Measurements from ENCODE around the gene E2F3. TPM values are rescaled to one million over a fixed set of nuclear protein-coding genes. Genes with fewer than 3 reads are reported as not detected.
A peak's percentile ranks its signal among the peaks of the same experiment; 100 is the strongest.

The E2F3 gene
- total RNA-seq: 3.1 TPM

GRCh38 chr6:20401205-20402091, at the start of gene E2F3:
E2F3 (plus strand) TSS chr6:20401879; CDS start chr6:20402233, 354 bp downstream.
- no peaks in the 10 kb centered on the region for H3K36me3 ChIP-seq (ENCODE audit: control insufficient read depth in 3 of 3, insufficient read depth in 3 of 3, low read length in 3 of 3)
- H3K4me3 ChIP-seq (ENCODE audit: low read length in 3 of 3): peak within 1 kb of the TSS; percentile 76 to 98 (median 89)
- H3K9me3 ChIP-seq (ENCODE audit: control insufficient read depth in 3 of 3, low read length in 3 of 3): no peaks in the 10 kb centered on the region
- H3K9ac ChIP-seq (ENCODE audit: low read depth in 1 of 3, low read length in 3 of 3): peak within 1 kb of the TSS; percentile 69 to 92 (median 81)
- H3K27ac ChIP-seq (ENCODE audit: low read depth, low read length): peak within 1 kb of the TSS; percentile 91
- no peaks in the 10 kb centered on the region for H3K27me3 ChIP-seq (ENCODE audit: control insufficient read depth in 3 of 3, insufficient read depth in 3 of 3, low read length in 3 of 3)
- peaks cover 4 to 10% (median 9%) of the 10 kb centered on the region in 3 donors for H3K4me1 ChIP-seq (ENCODE audit: control insufficient read depth in 3 of 3, insufficient read depth in 3 of 3, low read length in 3 of 3)

GRCh38 chr6:20352346-20352745, 49.3 kb upstream of the E2F3 start:
- Histone ChIP-seq H3K4me3 (ENCODE audit: low read length in 3 of 3) (no peak overlapping the region), H3K27me3 (ENCODE audit: control insufficient read depth in 3 of 3, insufficient read depth in 3 of 3, low read length in 3 of 3) (no peaks in the 10 kb centered on the region)

GRCh38 chr6:20353134-20353533, 48.5 kb upstream of the E2F3 start:
- Histone ChIP-seq H3K27ac (ENCODE audit: low read depth, low read length) (no peak overlapping the region), H3K4me1 (ENCODE audit: control insufficient read depth in 3 of 3, insufficient read depth in 3 of 3, low read length in 3 of 3) (no peaks in the 10 kb centered on the region), H3K9me3 (ENCODE audit: control insufficient read depth in 3 of 3, low read length in 3 of 3) (peaks cover 3 to 6% (median 5%) of the 10 kb centered on the region in 3 donors), H3K36me3 (ENCODE audit: control insufficient read depth in 3 of 3, insufficient read depth in 3 of 3, low read length in 3 of 3) (no peaks in the 10 kb centered on the region), H3K9ac (ENCODE audit: low read depth in 1 of 3, low read length in 3 of 3) (no peak overlapping the region), H3K4me3 (ENCODE audit: low read length in 3 of 3) (no peak overlapping the region), H3K27me3 (ENCODE audit: control insufficient read depth in 3 of 3, insufficient read depth in 3 of 3, low read length in 3 of 3) (no peaks in the 10 kb centered on the region)

More at GRCh38 chr6:20352346-20352745, 49.3 kb upstream of the E2F3 start:
- Histone ChIP-seq H3K27ac (ENCODE audit: low read depth, low read length) (no peak overlapping the region), H3K36me3 (ENCODE audit: control insufficient read depth in 3 of 3, insufficient read depth in 3 of 3, low read length in 3 of 3) (no peaks in the 10 kb centered on the region), H3K4me1 (ENCODE audit: control insufficient read depth in 3 of 3, insufficient read depth in 3 of 3, low read length in 3 of 3) (no peaks in the 10 kb centered on the region), H3K9ac (ENCODE audit: low read depth in 1 of 3, low read length in 3 of 3) (no peak overlapping the region), H3K9me3 (ENCODE audit: control insufficient read depth in 3 of 3, low read length in 3 of 3) (peaks cover 3 to 6% (median 5%) of the 10 kb centered on the region in 3 donors)

DNA sequence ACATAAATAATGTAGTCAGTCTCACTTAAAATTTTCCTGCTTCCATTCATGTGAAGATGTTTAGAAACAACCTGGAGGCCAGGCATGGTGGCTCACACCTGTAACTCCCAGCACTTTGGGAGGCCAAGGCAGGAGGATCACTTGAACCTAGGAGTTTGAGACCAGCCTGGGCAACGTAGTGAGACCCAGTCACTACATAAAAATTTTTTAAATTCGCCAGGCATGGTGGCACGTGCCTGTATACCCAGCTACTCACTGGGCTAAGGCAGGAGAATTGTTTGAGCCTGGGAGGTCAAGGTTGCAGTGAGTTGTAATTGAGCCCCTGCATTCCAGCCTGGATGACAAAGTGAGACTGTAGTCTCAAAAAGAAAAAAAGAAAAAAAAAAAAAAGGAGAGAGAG, 47.3 kb upstream of the E2F3 start:
- Histone ChIP-seq H3K36me3 (ENCODE audit: control insufficient read depth in 3 of 3, insufficient read depth in 3 of 3, low read length in 3 of 3) (no peaks in the 10 kb centered on the region), H3K9ac (ENCODE audit: low read depth in 1 of 3, low read length in 3 of 3) (no peak overlapping the region), H3K4me3 (ENCODE audit: low read length in 3 of 3) (no peak overlapping the region), H3K4me1 (ENCODE audit: control insufficient read depth in 3 of 3, insufficient read depth in 3 of 3, low read length in 3 of 3) (no peaks in the 10 kb centered on the region), H3K27ac (ENCODE audit: low read depth, low read length) (no peak overlapping the region), H3K9me3 (ENCODE audit: control insufficient read depth in 3 of 3, low read length in 3 of 3) (peaks cover 3 to 6% (median 5%) of the 10 kb centered on the region in 3 donors), H3K27me3 (ENCODE audit: control insufficient read depth in 3 of 3, insufficient read depth in 3 of 3, low read length in 3 of 3) (no peaks in the 10 kb centered on the region)

- Histone ChIP-seq H3K27ac (ENCODE audit: low read depth, low read length) (no peak overlapping the region), H3K4me1 (ENCODE audit: control insufficient read depth in 3 of 3, insufficient read depth in 3 of 3, low read length in 3 of 3) (no peaks in the 10 kb centered on the region), H3K27me3 (ENCODE audit: control insufficient read depth in 3 of 3, insufficient read depth in 3 of 3, low read length in 3 of 3) (peaks cover 0 to 4% (median 0%) of the 10 kb centered on the region in 3 donors), H3K9me3 (ENCODE audit: control insufficient read depth in 3 of 3, low read length in 3 of 3) (peaks cover 0 to 2% (median 0%) of the 10 kb centered on the region in 3 donors), H3K4me3 (ENCODE audit: low read length in 3 of 3) (no peak overlapping the region), H3K9ac (ENCODE audit: low read depth in 1 of 3, low read length in 3 of 3) (no peak overlapping the region), H3K36me3 (ENCODE audit: control insufficient read depth in 3 of 3, insufficient read depth in 3 of 3, low read length in 3 of 3) (no peaks in the 10 kb centered on the region)
Observed at GRCh38 chr6:20360471-20361119, 41.1 kb upstream of the E2F3 start.

DNA sequence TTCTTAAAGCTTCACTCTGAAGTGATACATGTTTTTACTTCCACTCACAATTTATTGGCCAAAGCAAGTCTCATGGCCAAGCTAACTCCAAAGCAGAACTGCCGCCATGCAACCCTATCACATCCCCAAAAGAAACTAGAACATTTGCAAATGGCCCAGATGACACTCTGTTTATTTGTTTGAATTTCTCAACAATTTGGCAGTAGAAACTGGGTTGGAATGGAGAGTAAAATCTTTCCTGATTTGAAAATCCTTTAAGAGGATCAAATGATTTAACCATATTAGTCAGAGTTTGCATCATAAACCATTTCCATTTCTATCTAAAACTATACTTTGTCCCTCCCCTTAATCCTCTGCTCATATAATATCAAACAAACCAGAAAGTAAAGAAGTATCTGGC, 39.1 kb upstream of the E2F3 start:
- H3K27me3 ChIP-seq (ENCODE audit: control insufficient read depth in 3 of 3, insufficient read depth in 3 of 3, low read length in 3 of 3): peaks cover 0 to 4% (median 0%) of the 10 kb centered on the region in 3 donors
- H3K9ac ChIP-seq (ENCODE audit: low read depth in 1 of 3, low read length in 3 of 3): no peak overlapping the region
- no peak overlapping the region for H3K4me3 ChIP-seq (ENCODE audit: low read length in 3 of 3)
- no peaks in the 10 kb centered on the region for H3K4me1 ChIP-seq (ENCODE audit: control insufficient read depth in 3 of 3, insufficient read depth in 3 of 3, low read length in 3 of 3)
- no peaks in the 10 kb centered on the region for H3K36me3 ChIP-seq (ENCODE audit: control insufficient read depth in 3 of 3, insufficient read depth in 3 of 3, low read length in 3 of 3)
- no peak overlapping the region for H3K27ac ChIP-seq (ENCODE audit: low read depth, low read length)
- peaks cover 0 to 2% (median 0%) of the 10 kb centered on the region in 3 donors for H3K9me3 ChIP-seq (ENCODE audit: control insufficient read depth in 3 of 3, low read length in 3 of 3)

- Histone ChIP-seq H3K36me3 (ENCODE audit: control insufficient read depth in 3 of 3, insufficient read depth in 3 of 3, low read length in 3 of 3) (no peaks in the 10 kb centered on the region), H3K9ac (ENCODE audit: low read depth in 1 of 3, low read length in 3 of 3) (no peak overlapping the region), H3K27ac (ENCODE audit: low read depth, low read length) (no peak overlapping the region), H3K4me3 (ENCODE audit: low read length in 3 of 3) (no peak overlapping the region), H3K9me3 (ENCODE audit: control insufficient read depth in 3 of 3, low read length in 3 of 3) (peaks cover 0 to 2% (median 0%) of the 10 kb centered on the region in 3 donors), H3K27me3 (ENCODE audit: control insufficient read depth in 3 of 3, insufficient read depth in 3 of 3, low read length in 3 of 3) (peaks cover 0 to 4% (median 0%) of the 10 kb centered on the region in 3 donors), H3K4me1 (ENCODE audit: control insufficient read depth in 3 of 3, insufficient read depth in 3 of 3, low read length in 3 of 3) (no peaks in the 10 kb centered on the region)
Observed at GRCh38 chr6:20364327-20364726, 37.4 kb upstream of the E2F3 start.

- Histone ChIP-seq H3K36me3 (ENCODE audit: control insufficient read depth in 3 of 3, insufficient read depth in 3 of 3, low read length in 3 of 3) (no peaks in the 10 kb centered on the region), H3K27ac (ENCODE audit: low read depth, low read length) (no peak overlapping the region), H3K4me3 (ENCODE audit: low read length in 3 of 3) (no peak overlapping the region)
Observed at GRCh38 chr6:20365456-20365855, 36.2 kb upstream of the E2F3 start.

DNA sequence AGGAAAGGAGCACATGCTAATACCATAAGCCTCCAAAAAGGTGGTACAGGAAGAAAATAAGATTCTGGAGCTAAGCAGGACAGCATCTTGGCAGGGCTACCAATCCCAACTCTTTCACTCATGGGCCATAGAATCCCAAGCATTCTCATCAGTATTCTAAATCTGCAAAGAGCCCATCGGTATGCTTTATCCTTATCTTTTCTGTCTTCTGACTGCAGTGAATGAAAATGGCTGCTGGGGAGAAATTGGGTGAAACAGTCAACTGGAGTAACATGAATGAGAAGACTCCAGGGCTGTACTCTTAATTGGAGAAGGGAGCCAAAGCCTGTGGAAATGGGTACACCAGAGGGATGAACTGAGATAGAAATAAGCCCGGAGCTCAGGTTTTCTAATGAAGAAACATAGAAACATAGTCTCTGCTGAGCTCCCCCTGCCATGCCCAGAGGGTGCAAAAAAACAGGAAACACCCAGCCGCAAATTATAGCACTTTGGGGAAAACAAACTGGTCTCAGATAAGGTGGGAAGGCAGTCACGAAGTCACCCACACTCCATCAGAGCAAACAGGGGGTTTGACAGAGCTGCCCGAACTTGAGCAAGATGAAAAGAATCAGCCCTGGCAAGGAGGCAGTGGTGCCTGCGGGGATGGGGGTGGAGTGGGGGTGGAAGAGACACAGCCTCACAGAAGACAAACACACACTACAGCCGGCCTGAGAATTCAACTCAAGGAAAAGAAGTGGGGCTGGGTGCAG, 35.4 kb upstream of the E2F3 start:
- H3K27ac ChIP-seq (ENCODE audit: low read depth, low read length): no peak overlapping the region
- no peak overlapping the region for H3K4me3 ChIP-seq (ENCODE audit: low read length in 3 of 3)
- no peaks in the 10 kb centered on the region for H3K36me3 ChIP-seq (ENCODE audit: control insufficient read depth in 3 of 3, insufficient read depth in 3 of 3, low read length in 3 of 3)
- no peaks in the 10 kb centered on the region for H3K4me1 ChIP-seq (ENCODE audit: control insufficient read depth in 3 of 3, insufficient read depth in 3 of 3, low read length in 3 of 3)
- H3K27me3 ChIP-seq (ENCODE audit: control insufficient read depth in 3 of 3, insufficient read depth in 3 of 3, low read length in 3 of 3): peaks cover 0 to under 1% (median 0%) of the 10 kb centered on the region in 3 donors
- no peak overlapping the region for H3K9ac ChIP-seq (ENCODE audit: low read depth in 1 of 3, low read length in 3 of 3)
- H3K9me3 ChIP-seq (ENCODE audit: control insufficient read depth in 3 of 3, low read length in 3 of 3): no peaks in the 10 kb centered on the region

More at GRCh38 chr6:20365456-20365855, 36.2 kb upstream of the E2F3 start:
- Histone ChIP-seq H3K9ac (ENCODE audit: low read depth in 1 of 3, low read length in 3 of 3) (no peak overlapping the region), H3K27me3 (ENCODE audit: control insufficient read depth in 3 of 3, insufficient read depth in 3 of 3, low read length in 3 of 3) (peaks cover 0 to 4% (median 0%) of the 10 kb centered on the region in 3 donors), H3K9me3 (ENCODE audit: control insufficient read depth in 3 of 3, low read length in 3 of 3) (peaks cover 0 to 1% (median 0%) of the 10 kb centered on the region in 3 donors), H3K4me1 (ENCODE audit: control insufficient read depth in 3 of 3, insufficient read depth in 3 of 3, low read length in 3 of 3) (no peaks in the 10 kb centered on the region)

All from skeletal muscle tissue (tissue), 4 donors.